PC-3 (cell line): ENCODE results near the gene CNRIP1.

Experiments
- CTCF ChIP-seq: fragments of 300-600 bp; sonication (generic); conservative IDR thresholded peaks from 2 replicates; pipeline ENCODE4 v1.5.1; 2017; ENCODE audit warnings: antibody characterized with exemption, low read depth, mild to moderate bottlenecking, low read length
- EZH2 ChIP-seq: fragments of 300-600 bp; sonication (generic); IDR thresholded peaks from one replicate; pipeline ENCODE4 v1.6.1; 2017; ENCODE audit warnings: antibody characterized with exemption, mild to moderate bottlenecking, low read length; ENCODE audit not compliant: unreplicated experiment

- no peak for TF ChIP-seq CTCF
- TF ChIP-seq EZH2: no peak
These were observed 67.1 kb downstream of the CNRIP1 start, which contains the start of gene PPP3R1 for GRCh38 chr2:68252400-68253218.
